Fibroblast of villous mesenchyme (primary cell): Measurements from ENCODE around the gene DYNC2LI1. TPM values are rescaled to one million over a fixed set of nuclear protein-coding genes. Genes with fewer than 3 reads are reported as not detected.
A peak's percentile ranks its signal among the peaks of the same experiment; 100 is the strongest.

Experiments used
- DNase-seq: peaks from one replicate; pipeline ENCODE4 v3.0.0-alpha.2; 2010; ENCODE audit warnings: low read depth
- H3K4me3 ChIP-seq: 2 replicates; pipeline ENCODE4 v1.5.1; 2011; ENCODE audit warnings: low read depth, mild to moderate bottlenecking, low read length
- total RNA-seq: library from RNA; depleted of rRNA; stranded (reverse); fragments of >200 nt; gene quantifications from 2 replicates; pipeline ENCODE4 v1.2.3, GENCODE V29; 2012
- TF ChIP-seq, protein P1 (sequence below): IDR thresholded peaks from 2 replicates; pipeline ENCODE4 v1.5.1; 2012; ENCODE audit warnings: low read depth, mild to moderate bottlenecking, low read length; ENCODE audit not compliant: insufficient read depth

The DYNC2LI1 gene
- total RNA-seq, 1 donor = 28.9 TPM

DNA sequence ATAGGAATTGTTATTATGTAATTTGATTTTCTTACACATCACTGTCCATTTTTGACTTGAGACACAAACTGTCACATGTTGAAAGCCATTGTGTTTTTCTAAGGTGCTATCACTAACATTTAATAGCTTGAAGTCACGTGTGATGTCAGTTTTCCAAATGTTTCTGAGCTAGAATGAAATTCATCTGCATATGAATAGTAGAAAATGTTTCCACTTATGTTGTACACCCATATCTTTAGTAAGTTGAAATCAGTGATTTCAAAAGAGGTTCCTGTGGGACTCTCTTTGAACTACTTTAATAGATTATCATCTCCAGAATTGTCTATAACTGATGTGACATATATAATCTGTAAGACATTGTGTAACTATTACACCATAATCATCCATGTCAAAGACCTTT, 37.0 kb downstream of the DYNC2LI1 start:
- TF ChIP-seq, protein P1, sequence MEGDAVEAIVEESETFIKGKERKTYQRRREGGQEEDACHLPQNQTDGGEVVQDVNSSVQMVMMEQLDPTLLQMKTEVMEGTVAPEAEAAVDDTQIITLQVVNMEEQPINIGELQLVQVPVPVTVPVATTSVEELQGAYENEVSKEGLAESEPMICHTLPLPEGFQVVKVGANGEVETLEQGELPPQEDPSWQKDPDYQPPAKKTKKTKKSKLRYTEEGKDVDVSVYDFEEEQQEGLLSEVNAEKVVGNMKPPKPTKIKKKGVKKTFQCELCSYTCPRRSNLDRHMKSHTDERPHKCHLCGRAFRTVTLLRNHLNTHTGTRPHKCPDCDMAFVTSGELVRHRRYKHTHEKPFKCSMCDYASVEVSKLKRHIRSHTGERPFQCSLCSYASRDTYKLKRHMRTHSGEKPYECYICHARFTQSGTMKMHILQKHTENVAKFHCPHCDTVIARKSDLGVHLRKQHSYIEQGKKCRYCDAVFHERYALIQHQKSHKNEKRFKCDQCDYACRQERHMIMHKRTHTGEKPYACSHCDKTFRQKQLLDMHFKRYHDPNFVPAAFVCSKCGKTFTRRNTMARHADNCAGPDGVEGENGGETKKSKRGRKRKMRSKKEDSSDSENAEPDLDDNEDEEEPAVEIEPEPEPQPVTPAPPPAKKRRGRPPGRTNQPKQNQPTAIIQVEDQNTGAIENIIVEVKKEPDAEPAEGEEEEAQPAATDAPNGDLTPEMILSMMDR = no peak
- H3K4me3 ChIP-seq = no peak overlapping the region
- no peak for DNase-seq

DNA sequence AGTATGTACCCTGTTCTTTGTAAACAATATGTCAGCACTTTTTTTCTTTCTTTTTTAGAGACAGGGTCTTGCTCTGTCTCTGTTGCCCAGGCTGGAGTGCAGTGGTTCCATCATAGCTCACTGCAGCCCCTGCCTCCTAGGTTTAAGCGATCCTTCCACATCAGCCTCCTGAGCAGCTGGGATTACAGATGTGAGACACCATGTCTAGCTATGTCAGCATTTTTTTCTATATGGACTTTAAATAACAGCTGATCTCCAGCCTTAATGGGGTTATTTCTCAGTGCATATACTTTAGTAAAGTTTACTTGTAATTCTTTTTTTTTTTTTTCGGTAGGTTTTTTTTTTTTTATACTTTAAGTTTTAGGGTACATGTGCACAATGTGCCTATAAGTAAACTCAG, 38.2 kb downstream of the DYNC2LI1 start:
- TF ChIP-seq, protein P1 = no peak

DNA sequence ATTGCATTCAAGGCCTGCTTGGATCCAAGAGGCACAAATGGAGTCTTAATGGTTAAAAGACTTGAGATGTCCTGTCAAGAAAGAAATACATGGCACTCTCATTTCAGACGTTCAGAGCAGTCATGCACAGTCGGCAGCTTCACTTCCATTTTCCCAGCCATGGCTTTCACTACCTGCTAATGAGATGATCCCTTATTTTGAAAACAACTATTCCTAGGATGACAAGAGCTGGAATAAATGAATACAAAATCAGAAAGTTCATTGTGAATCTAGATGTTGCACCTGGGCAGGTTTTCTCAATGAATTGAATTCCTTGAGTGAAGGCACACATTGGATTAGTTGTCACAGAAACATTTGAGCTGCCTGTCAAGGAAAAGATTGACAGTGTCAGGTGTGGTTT, 39.1 kb downstream of the DYNC2LI1 start:
- no peak overlapping the region for H3K4me3 ChIP-seq
- no peak for DNase-seq
- TF ChIP-seq, protein P1 = no peak

More for the DNA sequence above, 38.2 kb downstream of the DYNC2LI1 start:
- no peak for DNase-seq
- no peak overlapping the region for H3K4me3 ChIP-seq

DNA sequence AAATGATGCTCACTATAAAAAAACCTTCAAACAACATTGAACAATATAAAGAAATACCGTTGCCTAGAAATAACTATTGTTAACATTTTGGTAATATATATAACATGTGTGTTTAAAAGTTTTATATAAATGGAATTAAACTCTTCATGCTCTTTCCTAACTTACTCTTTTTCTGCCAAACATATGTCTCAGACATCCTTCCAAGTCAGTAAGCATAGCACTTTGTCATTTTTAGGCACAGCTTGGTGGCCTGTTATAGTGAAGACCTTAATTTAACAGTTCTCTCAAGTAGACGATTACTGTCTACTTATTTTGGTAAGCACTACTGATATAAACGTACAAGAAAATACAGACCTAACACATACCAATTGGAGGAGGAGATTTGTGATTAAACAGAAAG, 40.9 kb downstream of the DYNC2LI1 start:
- no peak for DNase-seq
- no peak overlapping the region for H3K4me3 ChIP-seq
- TF ChIP-seq, protein P1 = no peak

DNA sequence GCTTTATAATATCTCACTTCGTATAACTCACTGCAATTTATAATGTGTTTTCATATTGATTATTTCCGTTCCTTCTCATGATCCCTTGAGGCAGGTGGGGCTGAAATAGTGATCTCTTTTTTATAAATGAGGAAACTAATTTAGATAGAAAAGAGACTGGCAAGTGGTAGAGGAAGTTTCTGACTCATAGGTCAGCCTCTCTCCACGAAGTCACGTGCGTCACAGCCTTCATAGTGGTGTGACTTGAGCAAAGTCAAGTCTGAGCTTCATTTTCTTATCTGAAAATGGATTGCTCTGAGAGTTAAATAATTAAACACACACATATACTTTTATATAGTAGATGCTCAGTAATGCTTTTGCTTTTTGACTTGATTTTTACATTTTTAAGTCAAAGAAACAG, 44.9 kb downstream of the DYNC2LI1 start:
- DNase-seq = peak; percentile 54

DNA sequence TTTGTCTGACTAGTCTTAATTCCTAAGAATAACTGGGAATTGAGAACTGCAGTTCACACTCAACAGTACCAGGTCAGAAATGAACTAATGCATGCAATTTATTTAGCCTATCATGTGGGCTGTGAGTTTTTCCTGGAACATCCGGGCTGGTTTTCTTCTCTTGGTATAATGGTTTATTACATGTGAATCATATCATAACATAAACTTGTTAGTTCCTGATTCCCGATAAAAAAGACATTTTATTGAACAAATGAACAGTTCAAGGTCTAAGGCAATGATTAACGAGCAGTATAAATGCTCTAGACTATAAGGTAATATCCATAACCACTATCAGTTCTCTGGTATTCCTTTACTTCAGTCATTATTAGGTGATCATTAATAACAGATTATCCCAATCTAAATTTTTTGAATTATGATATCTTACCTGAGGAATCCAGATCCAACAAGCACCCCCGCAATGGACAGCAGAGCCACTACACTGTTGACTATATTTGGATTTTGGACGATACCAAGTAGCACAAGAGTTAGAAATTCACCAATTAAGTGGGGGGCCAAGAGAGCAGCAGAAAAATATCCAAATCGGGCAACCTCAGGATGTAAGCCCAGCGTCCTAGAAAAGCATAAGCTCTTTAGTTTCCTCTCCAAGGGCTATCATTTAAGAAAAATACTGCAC, 45.8 kb downstream of the DYNC2LI1 start:
- DNase-seq = no peak
- TF ChIP-seq, protein P1 = no peak
- H3K4me3 ChIP-seq = no peak overlapping the region

More for the DNA sequence above, 44.9 kb downstream of the DYNC2LI1 start:
- H3K4me3 ChIP-seq = no peak overlapping the region
- TF ChIP-seq, protein P1 = no peak

DNA sequence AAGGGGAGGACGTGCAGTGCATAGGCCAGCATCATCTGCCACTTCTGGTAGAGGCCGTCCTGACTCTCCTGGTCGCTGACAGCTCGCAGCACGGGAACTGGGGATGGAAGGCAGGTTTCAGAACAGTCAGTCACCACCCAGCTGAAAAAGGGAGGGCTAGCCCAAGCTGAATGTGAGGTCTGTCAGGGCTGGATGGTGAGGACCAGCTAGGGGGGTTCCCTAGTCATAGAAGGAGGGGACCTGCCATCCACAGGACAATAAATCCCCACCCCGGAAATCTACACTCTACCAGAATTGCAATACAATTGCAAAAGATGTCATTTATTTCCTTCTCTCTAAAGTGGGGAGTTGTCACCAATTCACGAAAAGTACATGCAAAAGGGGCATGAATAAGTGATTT, 49.0 kb downstream of the DYNC2LI1 start:
- TF ChIP-seq, protein P1 = no peak
- no peak overlapping the region for H3K4me3 ChIP-seq
- no peak for DNase-seq
